Hepatocyte (in vitro differentiated cells): Measurements from ENCODE around the gene ADGRG7. TPM values are rescaled to one million over a fixed set of nuclear protein-coding genes. Genes with fewer than 3 reads are reported as not detected.

Experiments used
- DNase-seq: peaks from one replicate; pipeline ENCODE4 v3.0.0-alpha.2; 2016; ENCODE audit warnings: low spot score
- H2AFZ ChIP-seq: fragments of 200-600 bp; sonication (generic); 2 replicates; pipeline ENCODE4 v1.6.0; 2016; ENCODE audit warnings: antibody characterized with exemption, mild to moderate bottlenecking
- H3K27ac ChIP-seq: fragments of 200-600 bp; sonication (generic); 2 replicates; pipeline ENCODE4 v1.5.1; 2016; ENCODE audit warnings: mild to moderate bottlenecking
- H3K27me3 ChIP-seq: fragments of 200-600 bp; sonication (generic); 2 replicates; pipeline ENCODE4 v1.6.1; 2016
- H3K36me3 ChIP-seq: fragments of 200-600 bp; sonication (generic); replicated peaks from 2 replicates; pipeline ENCODE4 v1.5.1; 2016; ENCODE audit warnings: low read depth; ENCODE audit not compliant: insufficient read depth
- H3K4me1 ChIP-seq: fragments of 200-600 bp; sonication (generic); 2 replicates; pipeline ENCODE4 v1.5.1; 2016; ENCODE audit warnings: mild to moderate bottlenecking, moderate library complexity; ENCODE audit not compliant: insufficient read depth
- H3K4me2 ChIP-seq: fragments of 200-600 bp; sonication (generic); 2 replicates; pipeline ENCODE4 v1.6.0; 2016
- H3K4me3 ChIP-seq: fragments of 200-600 bp; sonication (generic); 2 replicates; pipeline ENCODE4 v1.5.1; 2016; ENCODE audit warnings: mild to moderate bottlenecking
- H3K79me2 ChIP-seq: fragments of 200-600 bp; sonication (generic); 2 replicates; pipeline ENCODE4 v1.6.0; 2017; ENCODE audit warnings: mild to moderate bottlenecking
- H3K9me2 ChIP-seq: fragments of 200-600 bp; sonication (generic); replicated peaks from 2 replicates; pipeline ENCODE4 v1.6.0; 2017; ENCODE audit warnings: mild to moderate bottlenecking; ENCODE audit not compliant: insufficient read depth
- H3K9me3 ChIP-seq: fragments of 200-600 bp; sonication (generic); 2 replicates; pipeline ENCODE4 v1.5.1; 2016; ENCODE audit warnings: low read depth, mild to moderate bottlenecking
- H4K20me1 ChIP-seq: fragments of 200-600 bp; sonication (generic); 2 replicates; pipeline ENCODE4 v1.6.0; 2016; ENCODE audit warnings: mild to moderate bottlenecking; ENCODE audit not compliant: insufficient read depth, poor library complexity, severe bottlenecking
- EZH2 ChIP-seq: fragments of 200-600 bp; sonication (generic); IDR thresholded peaks from 2 replicates; pipeline ENCODE4 v1.6.1; 2016; ENCODE audit warnings: antibody characterized with exemption, mild to moderate bottlenecking, borderline replicate concordance
- EZH2phosphoT487 ChIP-seq: fragments of 200-600 bp; sonication (generic); IDR thresholded peaks from one replicate; pipeline ENCODE4 v1.6.1; 2018; ENCODE audit warnings: antibody characterized with exemption, mild to moderate bottlenecking, low read depth, moderate library complexity; ENCODE audit not compliant: unreplicated experiment, severe bottlenecking
- WGBS: methylation state at CpG from one replicate; pipeline ENCODE4 v1.1.6; 2016; ENCODE audit warnings: low lambda C conversion rate; ENCODE audit errors: missing lambda C conversion rate; 5-methylcytosine and 5-hydroxymethylcytosine counted together
- polyA plus RNA-seq: library from polyadenylated mRNA; unstranded; fragments of >200 nt; fragmentation: Nextera tagmentation; extraction: Ambion mirVana; gene quantifications from 2 replicates; pipeline ENCODE4 v1.2.1, GENCODE V29; 2016
- total RNA-seq: library from RNA; depleted of rRNA; stranded (reverse); fragments of >200 nt; gene quantifications from 2 replicates; pipeline ENCODE4 v1.2.3, GENCODE V29; 2014
- TF ChIP-seq, protein P1 (sequence below): fragments of 200-600 bp; sonication (generic); IDR thresholded peaks from 2 replicates; pipeline ENCODE4 v1.5.1; 2016; ENCODE audit warnings: antibody characterized with exemption, mild to moderate bottlenecking; ENCODE audit not compliant: poor library complexity

Gene ADGRG7
- total and polyA plus RNA-seq, 2 experiments from 2014 or later: 4.9 to 33.3 TPM

DNA sequence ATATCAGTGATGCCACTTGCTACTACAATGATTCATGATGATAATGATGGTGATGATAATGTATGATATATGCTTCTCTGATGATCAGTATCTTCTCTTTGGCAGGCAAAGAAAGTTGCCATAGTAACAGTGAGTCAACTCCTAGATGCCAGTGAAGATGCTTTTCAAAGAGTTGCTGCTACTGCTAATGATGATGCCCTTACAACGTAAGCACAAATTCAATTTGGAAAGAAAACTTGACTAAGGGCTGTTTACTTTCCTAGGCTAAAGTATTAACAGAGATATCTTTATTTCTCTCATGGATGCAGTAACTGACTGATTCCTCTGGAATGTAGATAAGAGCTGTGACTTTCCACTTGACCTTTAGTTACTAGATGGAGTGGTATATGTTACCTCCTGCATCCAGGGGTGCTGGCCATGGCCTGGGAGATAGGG lies 27.8 kb downstream of the ADGRG7 start:
- H3K27me3 ChIP-seq: no peaks in the 10 kb centered on the region
- no peaks in the 10 kb centered on the region for H3K36me3 ChIP-seq
- peaks cover 2% of the 10 kb centered on the region for H3K79me2 ChIP-seq
- H3K4me3 ChIP-seq: no peak overlapping the region
- H4K20me1 ChIP-seq: no peaks in the 10 kb centered on the region
- peak; percentile 31 for DNase-seq
- H3K9me2 ChIP-seq: no peaks in the 10 kb centered on the region
- H3K4me2 ChIP-seq: no peak overlapping the region
- H3K9me3 ChIP-seq: no peaks in the 10 kb centered on the region
- peak overlapping the region; percentile 80 for H3K27ac ChIP-seq
- TF ChIP-seq, protein P1, sequence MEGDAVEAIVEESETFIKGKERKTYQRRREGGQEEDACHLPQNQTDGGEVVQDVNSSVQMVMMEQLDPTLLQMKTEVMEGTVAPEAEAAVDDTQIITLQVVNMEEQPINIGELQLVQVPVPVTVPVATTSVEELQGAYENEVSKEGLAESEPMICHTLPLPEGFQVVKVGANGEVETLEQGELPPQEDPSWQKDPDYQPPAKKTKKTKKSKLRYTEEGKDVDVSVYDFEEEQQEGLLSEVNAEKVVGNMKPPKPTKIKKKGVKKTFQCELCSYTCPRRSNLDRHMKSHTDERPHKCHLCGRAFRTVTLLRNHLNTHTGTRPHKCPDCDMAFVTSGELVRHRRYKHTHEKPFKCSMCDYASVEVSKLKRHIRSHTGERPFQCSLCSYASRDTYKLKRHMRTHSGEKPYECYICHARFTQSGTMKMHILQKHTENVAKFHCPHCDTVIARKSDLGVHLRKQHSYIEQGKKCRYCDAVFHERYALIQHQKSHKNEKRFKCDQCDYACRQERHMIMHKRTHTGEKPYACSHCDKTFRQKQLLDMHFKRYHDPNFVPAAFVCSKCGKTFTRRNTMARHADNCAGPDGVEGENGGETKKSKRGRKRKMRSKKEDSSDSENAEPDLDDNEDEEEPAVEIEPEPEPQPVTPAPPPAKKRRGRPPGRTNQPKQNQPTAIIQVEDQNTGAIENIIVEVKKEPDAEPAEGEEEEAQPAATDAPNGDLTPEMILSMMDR: no peak
- no peak for TF ChIP-seq EZH2
- no peak for TF ChIP-seq EZH2phosphoT487
- no peak overlapping the region for H2AFZ ChIP-seq
- peaks cover 30% of the 10 kb centered on the region for H3K4me1 ChIP-seq
- WGBS: 61% methylated on average over 1 of the region's 1 CpG

- Histone ChIP-seq H3K4me1 (peaks cover 29% of the 10 kb centered on the region), H3K9me3 (no peaks in the 10 kb centered on the region), H3K36me3 (no peaks in the 10 kb centered on the region), H3K27ac (peak overlapping the region; percentile 37), H3K79me2 (no peaks in the 10 kb centered on the region), H2AFZ (no peak overlapping the region), H3K4me2 (peak overlapping the region; percentile 13), H3K4me3 (no peak overlapping the region), H3K9me2 (no peaks in the 10 kb centered on the region), H4K20me1 (no peaks in the 10 kb centered on the region), H3K27me3 (no peaks in the 10 kb centered on the region)
- 83% methylated on average over 5 of the region's 5 CpGs for whole genome bisulfite sequencing
- TF ChIP-seq EZH2 (no peak), EZH2phosphoT487 (no peak)
- TF ChIP-seq, protein P1: no peak
- DNase-seq: no peak
These were observed 31.2 kb downstream of the ADGRG7 start for GRCh38 chr3:100640633-100641032.

- Histone ChIP-seq H3K4me3 (no peak overlapping the region), H3K4me1 (peaks cover 20% of the 10 kb centered on the region), H3K36me3 (no peaks in the 10 kb centered on the region), H3K9me2 (no peaks in the 10 kb centered on the region), H3K4me2 (peak overlapping the region; percentile 13), H3K79me2 (no peaks in the 10 kb centered on the region), H2AFZ (no peak overlapping the region), H3K27ac (peak overlapping the region; percentile 37), H4K20me1 (no peaks in the 10 kb centered on the region), H3K9me3 (no peaks in the 10 kb centered on the region), H3K27me3 (no peaks in the 10 kb centered on the region)
- WGBS: 66% methylated on average over 3 of the region's 3 CpGs
- TF ChIP-seq EZH2 (no peak), EZH2phosphoT487 (no peak)
- no peak for DNase-seq
These were observed 32.2 kb downstream of the ADGRG7 start for GRCh38 chr3:100641471-100642032.

DNA sequence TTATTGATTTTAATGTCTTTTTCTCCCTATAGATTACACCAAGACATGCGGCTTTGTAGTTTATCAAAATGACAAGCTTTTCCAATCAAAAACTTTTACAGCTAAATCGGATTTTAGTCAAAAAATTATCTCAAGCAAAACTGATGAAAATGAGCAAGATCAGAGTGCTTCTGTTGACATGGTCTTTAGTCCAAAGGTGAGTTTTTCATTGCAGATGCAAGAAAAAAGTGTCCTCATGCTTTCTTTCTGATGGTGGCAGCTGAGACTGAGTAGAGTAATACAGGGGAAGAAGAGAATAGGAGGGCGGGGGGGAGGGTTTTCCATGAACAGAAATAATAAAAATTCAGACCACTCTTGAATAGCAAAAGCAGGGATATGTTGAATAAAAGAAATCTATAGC lies 36.5 kb downstream of the ADGRG7 start:
- Histone ChIP-seq H3K9me2 (no peaks in the 10 kb centered on the region), H3K4me2 (no peak overlapping the region), H3K36me3 (no peaks in the 10 kb centered on the region), H3K27ac (no peak overlapping the region), H3K4me1 (peaks cover 6% of the 10 kb centered on the region), H3K27me3 (no peaks in the 10 kb centered on the region), H3K79me2 (no peaks in the 10 kb centered on the region), H3K4me3 (no peak overlapping the region), H2AFZ (no peak overlapping the region), H3K9me3 (no peaks in the 10 kb centered on the region), H4K20me1 (no peaks in the 10 kb centered on the region)
- DNase-seq: no peak
- no peak for TF ChIP-seq EZH2phosphoT487
- TF ChIP-seq EZH2: no peak
- TF ChIP-seq, protein P1: no peak
- WGBS: 83% methylated on average over 3 of the region's 3 CpGs
